Keratinocyte (primary cell): ENCODE results near the gene ARHGEF3. TPM values are rescaled to one million over a fixed set of nuclear protein-coding genes. Genes with fewer than 3 reads are reported as not detected.

Experiments
- DNase-seq: peaks from one replicate; pipeline ENCODE4 v3.0.0-alpha.2; 2011; ENCODE audit warnings: low read depth, missing footprints, low spot score
- FAIRE-seq: peaks from 2 replicates; lab custom pipeline; 2011; peaks lifted over from hg19 to GRCh38; lab: Jason Lieb, UNC
- H2AFZ ChIP-seq: 2 replicates; pipeline ENCODE4 v1.6.0; 2012; ENCODE audit warnings: low read length, control low read depth, inconsistent platforms; ENCODE audit not compliant: control insufficient read depth
- H3K27ac ChIP-seq: 2 replicates; pipeline ENCODE4 v1.5.1; 2011; ENCODE audit warnings: low read length; ENCODE audit not compliant: control insufficient read depth, insufficient read depth
- H3K27me3 ChIP-seq: 3 replicates; pipeline ENCODE4 v1.6.0; 2011; ENCODE audit warnings: low read length; ENCODE audit not compliant: control insufficient read depth, insufficient read depth; ENCODE audit errors: extremely low read depth
- H3K36me3 ChIP-seq, 2 experiments: 2 replicates in 1 of 2; 3 replicates in 1 of 2; pipeline ENCODE4 v1.5.1; 2011; ENCODE audit warnings: low read length in 2 of 2, mild to moderate bottlenecking in 1 of 2; ENCODE audit not compliant: control insufficient read depth in 2 of 2, insufficient read depth in 2 of 2; ENCODE audit errors: extremely low read depth in 1 of 2
- H3K4me1 ChIP-seq: 3 replicates; pipeline ENCODE4 v1.5.1; 2011; ENCODE audit warnings: low read length; ENCODE audit not compliant: control insufficient read depth, insufficient read depth; ENCODE audit errors: extremely low read depth
- H3K4me2 ChIP-seq: 3 replicates; pipeline ENCODE4 v1.6.0; 2011; ENCODE audit warnings: low read depth, low read length; ENCODE audit not compliant: control insufficient read depth, insufficient read depth; ENCODE audit errors: extremely low read depth
- H3K4me3 ChIP-seq, 3 experiments: fragments of 200-600 bp in 1 of 3; sonication (generic) in 1 of 3; 2 replicates in 2 of 3; 3 replicates in 1 of 3; pipeline ENCODE4 v1.5.1; 2011 to 2016; ENCODE audit warnings: low read length in 3 of 3, mild to moderate bottlenecking in 3 of 3, control low read depth in 2 of 3, inconsistent platforms in 1 of 3, low read depth in 1 of 3, mixed read lengths in 1 of 3, mixed run types in 1 of 3, moderate library complexity in 1 of 3; ENCODE audit not compliant: control insufficient read depth in 2 of 3, insufficient read depth in 2 of 3; ENCODE audit errors: extremely low read depth in 1 of 3
- H3K79me2 ChIP-seq: 2 replicates; pipeline ENCODE4 v1.6.0; 2012; ENCODE audit warnings: low read length; ENCODE audit not compliant: control insufficient read depth, insufficient read depth
- H3K9ac ChIP-seq: 3 replicates; pipeline ENCODE4 v1.6.0; 2011; ENCODE audit warnings: low read length; ENCODE audit not compliant: control insufficient read depth, insufficient read depth; ENCODE audit errors: extremely low read depth
- H3K9me1 ChIP-seq: 3 replicates; pipeline ENCODE4 v1.6.0; 2011; ENCODE audit warnings: low read length; ENCODE audit not compliant: control insufficient read depth, insufficient read depth; ENCODE audit errors: extremely low read depth
- H3K9me3 ChIP-seq: 2 replicates; pipeline ENCODE4 v1.5.1; 2012; ENCODE audit warnings: low read depth, low read length; ENCODE audit not compliant: control insufficient read depth
- H4K20me1 ChIP-seq: 3 replicates; pipeline ENCODE4 v1.6.0; 2011; ENCODE audit warnings: low read length; ENCODE audit not compliant: control insufficient read depth, insufficient read depth; ENCODE audit errors: extremely low read depth
- CTCF ChIP-seq, 3 experiments: IDR thresholded peaks in 1 of 3; conservative IDR thresholded peaks in 1 of 3; optimal IDR thresholded peaks in 1 of 3; 2 replicates in 2 of 3; 3 replicates in 1 of 3; pipeline versions ENCODE3 to v1.5.1; 2011; ENCODE audit warnings: low read length in 3 of 3, mild to moderate bottlenecking in 3 of 3, moderate library complexity in 2 of 3, control low read depth in 1 of 3, inconsistent platforms in 1 of 3; ENCODE audit not compliant: insufficient read depth in 2 of 3; ENCODE audit errors: extremely low read depth in 1 of 3
- EZH2 ChIP-seq: IDR thresholded peaks from one replicate; pipeline ENCODE4 v1.6.1; 2012; ENCODE audit warnings: inconsistent platforms, mild to moderate bottlenecking, low read length, moderate library complexity
- dilution Hi-C: fragments of 300-500 bp; cut with MboI; formaldehyde crosslinking; loops from one replicate; pipeline ENCODE4 v1.7.0; 2020; ENCODE audit warnings: low sequenced_read_pairs; ENCODE audit not compliant: extremely low pct_ligation_motif_present
- polyA plus RNA-seq, 5 experiments: library from polyadenylated mRNA; depleted of rRNA in 3 of 5; stranded (reverse) in 3 of 5; stranded (forward) in 1 of 5; unstranded in 1 of 5; fragments of >200 nt; gene quantifications; 1 replicate in 1 of 5; 2 replicates in 3 of 5; 3 replicates in 1 of 5; pipeline versions ENCODE4 v1.2.1 to v1.2.3, GENCODE V29; 2011 to 2012; ENCODE audit warnings: missing spikeins in 2 of 5, low read depth in 1 of 5, low replicate concordance in 1 of 5

Gene ARHGEF3
- polyA plus RNA-seq, 1 donor (not counting 4 experiments of a cell fraction or from before 2014, with no cell fraction given) = 26.2 TPM

GRCh38 chr3:56683122-56683817 lies 118.5 kb downstream of the ARHGEF3 start, which contains the start of gene TASOR:
Gene TASOR (minus strand): TSS chr3:56683265. CDS start chr3:56683006, 259 bp downstream.
- no peaks in the 10 kb centered on the region for H3K36me3 ChIP-seq
- H3K4me2 ChIP-seq = peak within 1 kb of the TSS; percentile 92
- H2AFZ ChIP-seq = peak within 1 kb of the TSS; percentile 82
- no peaks in the 10 kb centered on the region for H4K20me1 ChIP-seq
- no peaks in the 10 kb centered on the region for H3K27me3 ChIP-seq
- H3K27ac ChIP-seq = peak within 1 kb of the TSS; percentile 93
- H3K9me3 ChIP-seq = peaks cover 3% of the 10 kb centered on the region
- no peaks in the 10 kb centered on the region for H3K9me1 ChIP-seq
- H3K4me3 ChIP-seq = peak within 1 kb of the TSS; percentile 61 to 91 (median 76)
- H3K9ac ChIP-seq = peak within 1 kb of the TSS; percentile 93
- FAIRE-seq = no peak
- no peak for DNase-seq
- peaks cover 36% of the 10 kb centered on the region for H3K79me2 ChIP-seq
- dilution Hi-C loops = no loop called here
- no peak for TF ChIP-seq CTCF (optimal IDR thresholded peaks at IDR 0.05 in 1 of 3, IDR thresholded peaks at IDR 0.05 in 1 of 3, conservative IDR thresholded peaks at IDR 0.05 in 1 of 3; ENCODE audit: extremely low read depth in 1 of 3, insufficient read depth in 2 of 3, low read length in 3 of 3)
- peaks cover 17% of the 10 kb centered on the region for H3K4me1 ChIP-seq

- Histone ChIP-seq H3K27ac (peak overlapping the region; percentile 93), H3K79me2 (peaks cover 40% of the 10 kb centered on the region), H3K9me3 (peaks cover 3% of the 10 kb centered on the region), H3K4me1 (peaks cover 15% of the 10 kb centered on the region), H3K27me3 (no peaks in the 10 kb centered on the region), H3K9me1 (no peaks in the 10 kb centered on the region), H3K36me3 (no peaks in the 10 kb centered on the region), H2AFZ (peak overlapping the region; percentile 60), H3K9ac (peak overlapping the region; percentile 93), H3K4me3 (peak overlapping the region; percentile 61 to 91 (median 76)), H3K4me2 (peak overlapping the region; percentile 92), H4K20me1 (no peaks in the 10 kb centered on the region)
- dilution Hi-C loops = no loop called here
- FAIRE-seq (no peak), DNase-seq (no peak)
- no peak for TF ChIP-seq EZH2
Observed at GRCh38 chr3:56682462-56683121, 119.2 kb downstream of the ARHGEF3 start.
